ENCODE data around the gene KCNIP4. TPM values are rescaled to one million over a fixed set of nuclear protein-coding genes. Genes with fewer than 3 reads are reported as not detected.
A peak's percentile ranks its signal among the peaks of the same experiment; 100 is the strongest.

KCNIP4 gene
- total and polyA plus RNA-seq, 2 of the 4 experiments (the other 2 are of a cell fraction) = not detected

DNA sequence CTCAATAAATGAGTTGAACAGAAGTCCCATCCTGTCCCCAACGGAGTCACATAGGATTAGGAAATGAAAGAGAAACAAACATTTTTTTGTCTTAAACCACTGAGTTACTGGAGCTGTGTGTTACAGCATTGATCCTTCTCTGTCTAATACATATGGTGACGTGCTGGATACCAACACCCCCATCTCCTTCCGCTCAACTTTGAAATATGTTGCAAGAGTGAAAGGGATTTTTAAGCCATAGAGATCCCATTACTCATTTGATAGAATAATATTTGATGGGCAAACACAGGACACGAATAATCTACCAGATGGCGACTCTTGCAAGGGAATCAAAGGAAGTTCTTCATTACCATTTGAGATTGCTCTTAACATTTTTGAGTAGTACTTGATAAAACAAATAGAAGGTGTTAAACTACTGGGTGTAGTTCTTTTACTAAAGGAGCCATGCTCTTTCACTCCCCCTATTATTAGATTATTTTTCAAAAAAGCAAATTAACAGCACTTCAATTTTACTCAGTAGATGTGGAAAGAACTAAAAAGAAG is 1107.9 kb downstream of the KCNIP4 start:
- CTCF ChIA-PET = no interaction called here
- no peak overlapping the region for H3K14ac ChIP-seq (replicated peaks; ENCODE audit: low read depth, low read length)
- no peaks in the 10 kb centered on the region for H3K79me1 ChIP-seq (ENCODE audit: low read depth in 1 of 2, low read length in 2 of 2)
- no peaks in the 10 kb centered on the region for H3K9me1 ChIP-seq (ENCODE audit: insufficient read depth, low read length)
- intact Hi-C loops (cut with micrococcal nuclease) (no loop called here), dilution Hi-C loops (cut with HindIII; ENCODE audit: low sequenced_read_pairs, unreplicated experiment) (no loop called here), in situ Hi-C loops (cut with MboI; ENCODE audit: low sequenced_read_pairs) (no loop called here)
- H3K4me3 ChIP-seq (ENCODE audit: insufficient read depth, low read depth, low read length) = no peak overlapping the region
- no peak overlapping the region for H2AK9ac ChIP-seq (replicated peaks; ENCODE audit: low read depth, low read length, poor library complexity)
- H4K20me1 ChIP-seq (ENCODE audit: insufficient read depth, low read length) = no peaks in the 10 kb centered on the region
- no TSS peak for BruUV-seq (replicated peaks)
- TF ChIP-seq MAZ (IDR thresholded peaks at IDR 0.05; ENCODE audit: borderline replicate concordance, low read depth, low read length) (no peak), NFE2L2 (IDR thresholded peaks at IDR 0.05; ENCODE audit: low read depth, low read length) (no peak), MXI1 (IDR thresholded peaks at IDR 0.05; ENCODE audit: borderline replicate concordance, low read depth, low read length) (no peak), MAFK (IDR thresholded peaks at IDR 0.05; ENCODE audit: low read depth, low read length) (no peak), CHD1 (IDR thresholded peaks at IDR 0.05; ENCODE audit: low read depth, low read length) (no peak), FOS (IDR thresholded peaks at IDR 0.05; ENCODE audit: low read depth, low read length) (no peak), BHLHE40 (IDR thresholded peaks at IDR 0.05; ENCODE audit: low read depth, low read length) (no peak), SMC3 (IDR thresholded peaks at IDR 0.05; ENCODE audit: low read depth, low read length) (no peak), RFX5 (IDR thresholded peaks at IDR 0.05; ENCODE audit: low read depth, low read length) (no peak)
- TF ChIP-seq, protein P1, sequence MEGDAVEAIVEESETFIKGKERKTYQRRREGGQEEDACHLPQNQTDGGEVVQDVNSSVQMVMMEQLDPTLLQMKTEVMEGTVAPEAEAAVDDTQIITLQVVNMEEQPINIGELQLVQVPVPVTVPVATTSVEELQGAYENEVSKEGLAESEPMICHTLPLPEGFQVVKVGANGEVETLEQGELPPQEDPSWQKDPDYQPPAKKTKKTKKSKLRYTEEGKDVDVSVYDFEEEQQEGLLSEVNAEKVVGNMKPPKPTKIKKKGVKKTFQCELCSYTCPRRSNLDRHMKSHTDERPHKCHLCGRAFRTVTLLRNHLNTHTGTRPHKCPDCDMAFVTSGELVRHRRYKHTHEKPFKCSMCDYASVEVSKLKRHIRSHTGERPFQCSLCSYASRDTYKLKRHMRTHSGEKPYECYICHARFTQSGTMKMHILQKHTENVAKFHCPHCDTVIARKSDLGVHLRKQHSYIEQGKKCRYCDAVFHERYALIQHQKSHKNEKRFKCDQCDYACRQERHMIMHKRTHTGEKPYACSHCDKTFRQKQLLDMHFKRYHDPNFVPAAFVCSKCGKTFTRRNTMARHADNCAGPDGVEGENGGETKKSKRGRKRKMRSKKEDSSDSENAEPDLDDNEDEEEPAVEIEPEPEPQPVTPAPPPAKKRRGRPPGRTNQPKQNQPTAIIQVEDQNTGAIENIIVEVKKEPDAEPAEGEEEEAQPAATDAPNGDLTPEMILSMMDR (conservative IDR thresholded peaks at IDR 0.05; ENCODE audit: low read depth, low read length) = no peak
- no peaks in the 10 kb centered on the region for H3K27me3 ChIP-seq (ENCODE audit: control insufficient read depth, insufficient read depth, low read length)
- H2BK20ac ChIP-seq (ENCODE audit: low read depth, low read length) = peak overlapping the region; percentile 3; the same call in 1 of the 2 replicates
- no peaks in the 10 kb centered on the region for H3K4me1 ChIP-seq (ENCODE audit: control insufficient read depth, insufficient read depth, low read length)
- DNase-seq = no peak
- H2BK15ac ChIP-seq (ENCODE audit: low read depth, low read length) = no peak overlapping the region
- no peak overlapping the region for H2BK5ac ChIP-seq (ENCODE audit: low read depth, low read length, poor library complexity, severe bottlenecking)
- H2AFZ ChIP-seq (replicated peaks; ENCODE audit: low read length, poor library complexity) = no peak overlapping the region
- H4K8ac ChIP-seq (ENCODE audit: low read depth in 2 of 2, low read length in 2 of 2) = no peak overlapping the region
- H3K56ac ChIP-seq (ENCODE audit: extremely low read depth, insufficient read depth, low read length) = no peak overlapping the region
- WGBS, 2 experiments (ENCODE audit: extremely low coverage in 2 of 2, insufficient read length in 1 of 2) = no CpG with 5 or more reads among the region's 5 CpGs
- no peak overlapping the region; the same call in 1 of the 2 replicates for H3K4ac ChIP-seq (ENCODE audit: low read depth, low read length)
- H3K9me3 ChIP-seq (ENCODE audit: control insufficient read depth, insufficient read depth, low read length) = peaks cover 14% of the 10 kb centered on the region
- no peak overlapping the region for H3K18ac ChIP-seq (ENCODE audit: low read depth, low read length)
- no peak overlapping the region for H2AK5ac ChIP-seq (ENCODE audit: low read depth, low read length)
- no peak overlapping the region for H3K23ac ChIP-seq (ENCODE audit: low read depth, low read length)
- no peak overlapping the region for H4K5ac ChIP-seq (ENCODE audit: low read depth, low read length)
- POLR2A ChIA-PET (ENCODE audit: unreplicated experiment) = no interaction called here
- no peak overlapping the region for H2BK120ac ChIP-seq (ENCODE audit: low read depth, low read length)
- no peak overlapping the region for H3K4me2 ChIP-seq (ENCODE audit: low read depth, low read length)
- H3K36me3 ChIP-seq (ENCODE audit: control insufficient read depth, insufficient read depth, low read length) = no peaks in the 10 kb centered on the region
- H3K9ac ChIP-seq (ENCODE audit: low read depth, low read length) = no peak overlapping the region
- no peak for ATAC-seq (ENCODE audit: low read depth)
- no peak overlapping the region for H3K27ac ChIP-seq (ENCODE audit: insufficient read depth, low read length)
- no peak overlapping the region for H4K91ac ChIP-seq (ENCODE audit: insufficient read depth, low read depth, low read length)
